Muscle layer of colon (tissue), 2 donors: ENCODE data around the gene MYO7B.

Experiments
- H3K27ac ChIP-seq: one replicate; pipeline ENCODE4 v1.7.0; 2013; ENCODE audit warnings: low read depth, mild to moderate bottlenecking, low read length, moderate library complexity
- H3K27me3 ChIP-seq, 2 donors: one replicate each; pipeline ENCODE4 v1.7.0; 2013; ENCODE audit warnings: low read length in 2 of 2, mild to moderate bottlenecking in 2 of 2; ENCODE audit not compliant: insufficient read depth in 2 of 2, control insufficient read depth in 1 of 2
- H3K36me3 ChIP-seq: one replicate; pipeline ENCODE4 v1.7.0; 2013; ENCODE audit warnings: mild to moderate bottlenecking, low read length; ENCODE audit not compliant: insufficient read depth
- H3K4me1 ChIP-seq: one replicate; pipeline ENCODE4 v1.7.0; 2013; ENCODE audit warnings: mild to moderate bottlenecking, low read length; ENCODE audit not compliant: insufficient read depth
- H3K4me3 ChIP-seq, 2 donors: one replicate each; pipeline ENCODE4 v1.7.0; 2013; ENCODE audit warnings: low read length in 2 of 2, low read depth in 1 of 2, mild to moderate bottlenecking in 1 of 2, moderate library complexity in 1 of 2
- H3K9ac ChIP-seq: one replicate; pipeline ENCODE4 v1.7.0; 2013; ENCODE audit warnings: low read length
- H3K9me3 ChIP-seq: one replicate; pipeline ENCODE4 v1.7.0; 2013; ENCODE audit warnings: mild to moderate bottlenecking, low read length
- donor health status: abdominal sarcoma.
- donor health status: Adenocarcinoma of cecum.

The MYO7B gene

GRCh38 chr2:127654084-127654837, 118.8 kb downstream of the MYO7B start:
- H3K27me3 ChIP-seq, result no peaks in the 10 kb centered on the region
- peaks cover 47% of the 10 kb centered on the region for H3K36me3 ChIP-seq
- H3K27ac ChIP-seq, result peak overlapping the region; percentile 95
- H3K9me3 ChIP-seq, result no peaks in the 10 kb centered on the region
- peaks cover 100% of the 10 kb centered on the region for H3K4me1 ChIP-seq
- H3K9ac ChIP-seq, result peak overlapping the region; percentile 67
- H3K4me3 ChIP-seq, result no peak overlapping the region

- Histone ChIP-seq H3K9ac (peak overlapping the region; percentile 67), H3K4me1 (peaks cover 100% of the 10 kb centered on the region)
Measured at GRCh38 chr2:127654838-127655175, 119.3 kb downstream of the MYO7B start.

GRCh38 chr2:127655209-127656073, 120.0 kb downstream of the MYO7B start:
- peaks cover 100% of the 10 kb centered on the region for H3K4me1 ChIP-seq
- no peaks in the 10 kb centered on the region for H3K9me3 ChIP-seq
- peaks cover 55% of the 10 kb centered on the region for H3K36me3 ChIP-seq
- no peaks in the 10 kb centered on the region for H3K27me3 ChIP-seq
- peak overlapping the region; percentile 67 for H3K9ac ChIP-seq
- no peak overlapping the region for H3K4me3 ChIP-seq
- H3K27ac ChIP-seq, result peak overlapping the region; percentile 95

More at GRCh38 chr2:127654838-127655175, 119.3 kb downstream of the MYO7B start:
- no peak overlapping the region for H3K4me3 ChIP-seq
- no peaks in the 10 kb centered on the region for H3K27me3 ChIP-seq
- H3K27ac ChIP-seq, result peak overlapping the region; percentile 95
- peaks cover 49% of the 10 kb centered on the region for H3K36me3 ChIP-seq
- no peaks in the 10 kb centered on the region for H3K9me3 ChIP-seq

- Histone ChIP-seq H3K27me3 (no peaks in the 10 kb centered on the region), H3K9ac (peak overlapping the region; percentile 57), H3K27ac (peak overlapping the region; percentile 91), H3K36me3 (peaks cover 63% of the 10 kb centered on the region), H3K4me1 (peaks cover 100% of the 10 kb centered on the region), H3K4me3 (peak overlapping the region in 1 of 2 donors; percentile 20), H3K9me3 (no peaks in the 10 kb centered on the region)
Measured at GRCh38 chr2:127656569-127657231, 121.2 kb downstream of the MYO7B start.

- H3K4me1 ChIP-seq, result peaks cover 100% of the 10 kb centered on the region
- no peaks in the 10 kb centered on the region for H3K27me3 ChIP-seq
- peak overlapping the region in 1 of 2 donors; percentile 20 for H3K4me3 ChIP-seq
- H3K9ac ChIP-seq, result peak overlapping the region; percentile 57
- no peaks in the 10 kb centered on the region for H3K9me3 ChIP-seq
- peak overlapping the region; percentile 91 for H3K27ac ChIP-seq
- peaks cover 63% of the 10 kb centered on the region for H3K36me3 ChIP-seq
Measured at GRCh38 chr2:127657232-127657595, 121.7 kb downstream of the MYO7B start.

GRCh38 chr2:127658146-127658545, 122.7 kb downstream of the MYO7B start:
- Histone ChIP-seq H3K27ac (peak overlapping the region; percentile 91), H3K4me1 (peaks cover 98% of the 10 kb centered on the region)

GRCh38 chr2:127658641-127659407, 123.3 kb downstream of the MYO7B start:
- H3K9me3 ChIP-seq, result no peaks in the 10 kb centered on the region
- peak overlapping the region; percentile 91 for H3K27ac ChIP-seq
- H3K9ac ChIP-seq, result peak overlapping the region; percentile 88
- no peaks in the 10 kb centered on the region for H3K27me3 ChIP-seq
- peaks cover 98% of the 10 kb centered on the region for H3K4me1 ChIP-seq
- H3K4me3 ChIP-seq, result peak overlapping the region in 1 of 2 donors; percentile 37
- peaks cover 54% of the 10 kb centered on the region for H3K36me3 ChIP-seq

More at GRCh38 chr2:127658146-127658545, 122.7 kb downstream of the MYO7B start:
- H3K9me3 ChIP-seq, result no peaks in the 10 kb centered on the region
- H3K4me3 ChIP-seq, result peak overlapping the region in 1 of 2 donors; percentile 37
- no peaks in the 10 kb centered on the region for H3K27me3 ChIP-seq
- H3K9ac ChIP-seq, result peak overlapping the region; percentile 57
- peaks cover 61% of the 10 kb centered on the region for H3K36me3 ChIP-seq

GRCh38 chr2:127659408-127660290, 124.2 kb downstream of the MYO7B start:
- Histone ChIP-seq H3K4me1 (peaks cover 92% of the 10 kb centered on the region), H3K27me3 (no peaks in the 10 kb centered on the region), H3K9me3 (no peaks in the 10 kb centered on the region), H3K9ac (peak overlapping the region; percentile 88), H3K27ac (peak overlapping the region; percentile 91), H3K4me3 (peak overlapping the region; percentile 11 to 37), H3K36me3 (peaks cover 46% of the 10 kb centered on the region)

- H3K4me1 ChIP-seq, result peaks cover 91% of the 10 kb centered on the region
- peak overlapping the region in 1 of 2 donors; percentile 37 for H3K4me3 ChIP-seq
- peak overlapping the region; percentile 91 for H3K27ac ChIP-seq
- no peaks in the 10 kb centered on the region for H3K9me3 ChIP-seq
- no peaks in the 10 kb centered on the region for H3K27me3 ChIP-seq
- no peak overlapping the region for H3K9ac ChIP-seq
- H3K36me3 ChIP-seq, result peaks cover 40% of the 10 kb centered on the region
Measured at GRCh38 chr2:127660291-127660578, 124.8 kb downstream of the MYO7B start.

GRCh38 chr2:127661072-127661649, 125.7 kb downstream of the MYO7B start:
- Histone ChIP-seq H3K9ac (peak overlapping the region; percentile 44), H3K36me3 (peaks cover 31% of the 10 kb centered on the region), H3K4me3 (peak overlapping the region in 1 of 2 donors; percentile 9), H3K27me3 (no peaks in the 10 kb centered on the region), H3K9me3 (no peaks in the 10 kb centered on the region), H3K27ac (peak overlapping the region; percentile 91), H3K4me1 (peaks cover 91% of the 10 kb centered on the region)
